ENCODE data around the gene NTMT1. TPM values are rescaled to one million over a fixed set of nuclear protein-coding genes. Genes with fewer than 3 reads are reported as not detected.
A peak's percentile ranks its signal among the peaks of the same experiment; 100 is the strongest.

The NTMT1 gene
- total RNA-seq, 1 donor from 2014 or later, result 30.7 TPM

- Mint-ChIP-seq H3K27ac (peak overlapping the region; percentile 47), H3K9me3 (no peaks in the 10 kb centered on the region), H3K4me1 (peaks cover 36% of the 10 kb centered on the region), H3K36me3 (no peaks in the 10 kb centered on the region), H3K4me3 (peak overlapping the region; percentile 72), H3K27me3 (ENCODE audit: low read depth) (no peaks in the 10 kb centered on the region)
- peak in 1 of 2 experiments; percentile 74 for DNase-seq (ENCODE audit: low spot score in 2 of 2, unreplicated experiment in 2 of 2)
- peak; percentile 74 for TF ChIP-seq CTCF (IDR thresholded peaks at IDR 0.05; ENCODE audit: unreplicated experiment)
Measured at GRCh38 chr9:129624168-129624759, 1.7 kb upstream of the NTMT1 start.

- DNase-seq (ENCODE audit: low spot score in 2 of 2, unreplicated experiment in 2 of 2), result no peak
- H3K9me3 Mint-ChIP-seq, result no peaks in the 10 kb centered on the region
- no peak for TF ChIP-seq CTCF (IDR thresholded peaks at IDR 0.05; ENCODE audit: unreplicated experiment)
- H3K4me1 Mint-ChIP-seq, result peaks cover 34% of the 10 kb centered on the region
- no peaks in the 10 kb centered on the region for H3K27me3 Mint-ChIP-seq (ENCODE audit: low read depth)
- H3K4me3 Mint-ChIP-seq, result peak overlapping the region; percentile 72
- H3K27ac Mint-ChIP-seq, result peak overlapping the region; percentile 16
- no peaks in the 10 kb centered on the region for H3K36me3 Mint-ChIP-seq
Measured at GRCh38 chr9:129624947-129625346, 1.0 kb upstream of the NTMT1 start.

- TF ChIP-seq CTCF (IDR thresholded peaks at IDR 0.05; ENCODE audit: unreplicated experiment), result no peak
- Mint-ChIP-seq H3K4me1 (peaks cover 38% of the 10 kb centered on the region), H3K9me3 (no peaks in the 10 kb centered on the region), H3K27ac (peak overlapping the region; percentile 88), H3K27me3 (ENCODE audit: low read depth) (no peaks in the 10 kb centered on the region), H3K36me3 (no peaks in the 10 kb centered on the region), H3K4me3 (peak overlapping the region; percentile 72)
- DNase-seq (ENCODE audit: low spot score in 2 of 2, unreplicated experiment in 2 of 2), result no peak
Measured at GRCh38 chr9:129626625-129627284, 792 bp downstream of the NTMT1 start.

DNA sequence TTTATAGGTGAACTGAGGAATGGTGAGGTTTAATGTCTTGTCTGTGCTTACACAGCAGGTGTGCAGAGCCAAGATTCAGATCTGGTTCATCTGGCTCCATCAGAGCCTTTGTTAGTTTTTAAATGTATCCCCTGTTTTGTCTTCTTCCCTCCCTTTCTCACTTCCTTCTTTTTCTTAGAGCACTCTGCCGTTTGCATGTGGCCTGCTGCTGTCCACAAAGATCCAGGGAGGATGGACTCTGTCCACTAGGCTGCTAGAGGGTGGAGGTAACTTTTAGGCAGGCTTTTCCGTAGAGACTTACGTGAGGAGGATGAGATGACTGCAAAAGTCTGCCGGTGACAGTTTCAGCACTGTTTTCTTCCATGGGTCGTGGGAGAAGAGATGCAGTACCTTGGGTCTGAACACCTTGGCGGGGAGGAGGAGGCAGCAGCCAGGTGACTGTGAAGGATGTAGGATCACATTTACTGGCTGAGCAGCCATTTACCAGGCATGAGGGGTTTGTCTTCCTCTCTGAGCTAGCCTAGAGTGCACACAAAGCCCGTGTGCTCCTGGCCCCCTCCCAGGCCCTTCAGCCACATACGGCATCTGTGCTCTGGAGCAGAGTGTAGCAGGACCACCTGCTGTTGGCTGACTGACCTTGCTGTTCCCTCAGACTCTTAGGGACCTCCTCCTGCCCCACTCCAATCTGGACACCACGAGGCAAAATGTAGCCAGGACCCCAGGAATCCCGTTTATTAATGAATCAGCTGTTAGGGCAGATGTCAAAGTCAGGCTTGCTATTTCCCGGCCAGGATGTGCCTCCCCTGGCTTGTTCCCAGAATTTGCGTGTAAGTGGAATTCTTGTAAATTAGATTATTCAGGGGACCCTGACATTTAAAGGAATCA is 1.8 kb downstream of the NTMT1 start:
- no peaks in the 10 kb centered on the region for H3K9me3 Mint-ChIP-seq

GRCh38 chr9:129628709-129629108 is 2.7 kb downstream of the NTMT1 start:
- H3K9me3 Mint-ChIP-seq, result no peaks in the 10 kb centered on the region
- TF ChIP-seq CTCF (IDR thresholded peaks at IDR 0.05; ENCODE audit: unreplicated experiment), result no peak

More for the DNA sequence above, 1.8 kb downstream of the NTMT1 start:
- Mint-ChIP-seq H3K27ac (peak overlapping the region; percentile 88), H3K4me1 (peaks cover 38% of the 10 kb centered on the region), H3K4me3 (peak overlapping the region; percentile 72), H3K36me3 (peaks cover 4% of the 10 kb centered on the region), H3K27me3 (ENCODE audit: low read depth) (no peaks in the 10 kb centered on the region)
- TF ChIP-seq CTCF (IDR thresholded peaks at IDR 0.05; ENCODE audit: unreplicated experiment), result no peak
- no peak for DNase-seq (ENCODE audit: low spot score in 2 of 2, unreplicated experiment in 2 of 2)

More at GRCh38 chr9:129628709-129629108, 2.7 kb downstream of the NTMT1 start:
- Mint-ChIP-seq H3K27ac (peak overlapping the region; percentile 72), H3K4me1 (peaks cover 38% of the 10 kb centered on the region), H3K27me3 (ENCODE audit: low read depth) (no peaks in the 10 kb centered on the region), H3K4me3 (no peak overlapping the region), H3K36me3 (peaks cover 7% of the 10 kb centered on the region)
- DNase-seq (ENCODE audit: low spot score in 2 of 2, unreplicated experiment in 2 of 2), result no peak

Data from mesothelial cell of epicardium (in vitro differentiated cells).